ENCODE measurements around the gene RAD51B.

DNA sequence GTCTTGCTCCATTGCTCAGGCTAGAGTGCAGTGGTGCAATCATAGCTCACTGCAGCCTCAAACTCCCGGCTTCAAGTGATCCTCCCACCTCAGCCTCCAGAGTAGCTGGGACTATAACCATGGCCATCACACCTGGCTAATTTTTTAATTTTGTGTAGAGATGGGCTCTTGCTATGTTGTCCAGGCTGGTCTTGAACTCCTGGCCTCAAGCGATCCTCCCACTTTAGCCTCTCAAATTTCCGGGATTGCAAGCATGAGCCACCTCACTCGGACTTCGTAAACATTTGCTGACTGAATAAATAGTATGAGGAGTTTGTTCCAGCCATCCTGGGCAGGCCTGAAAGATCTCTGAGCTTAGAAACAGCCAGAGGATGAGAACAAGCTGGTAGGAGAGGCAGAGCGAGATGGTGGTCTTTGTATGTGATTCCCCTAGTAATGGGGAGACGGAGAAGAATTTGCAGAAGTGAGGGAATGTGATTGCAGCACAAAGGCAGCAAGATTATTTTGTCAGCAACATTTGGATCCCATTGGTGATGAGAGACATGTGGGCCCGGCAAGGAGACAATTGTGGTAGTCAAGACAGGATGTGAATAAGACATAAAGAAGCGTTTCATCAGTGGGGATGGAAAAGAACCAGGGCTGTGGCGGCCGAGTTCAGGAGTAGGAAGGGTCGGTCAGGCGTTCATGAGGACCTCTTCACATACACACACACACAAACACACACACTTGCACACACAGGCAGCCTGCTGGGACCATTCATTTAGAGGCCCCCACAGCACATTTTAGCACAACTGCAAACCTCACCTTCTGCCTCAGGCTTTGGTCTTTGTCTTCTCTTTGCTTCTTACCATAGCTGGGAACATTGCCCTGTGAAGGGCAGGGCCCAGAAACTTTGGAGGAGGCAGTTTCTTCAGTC is 817.8 kb downstream of the RAD51B start:
- TF ChIP-seq EZH2phosphoT487 (IDR thresholded peaks at IDR 0.05; ENCODE audit: low read depth, severe bottlenecking, unreplicated experiment), result no peak
- no peak for TF ChIP-seq CTCF (IDR thresholded peaks at IDR 0.05; ENCODE audit: poor library complexity)
- TF ChIP-seq EZH2 (IDR thresholded peaks at IDR 0.05; ENCODE audit: borderline replicate concordance), result no peak

Data from hepatocyte (in vitro differentiated cells).